ENCODE measurements around the gene CD52.

The CD52 gene

GRCh38 chr1:26357121-26357602 is 39.4 kb downstream of the CD52 start:
- DNase-seq (ENCODE audit: low read depth) = no peak

- peak; percentile 45 for DNase-seq (ENCODE audit: low read depth)
Measured at GRCh38 chr1:26358411-26359384, 40.9 kb downstream of the CD52 start.

GRCh38 chr1:26359981-26360806 is 42.4 kb downstream of the CD52 start:
- DNase-seq (ENCODE audit: low read depth) = peak; percentile 36

GRCh38 chr1:26360807-26361604 is 43.2 kb downstream of the CD52 start:
- DNase-seq (ENCODE audit: low read depth) = no peak

- DNase-seq (ENCODE audit: low read depth) = no peak
Measured at GRCh38 chr1:26361605-26362122, 43.9 kb downstream of the CD52 start.

- DNase-seq (ENCODE audit: low read depth) = no peak
Measured at GRCh38 chr1:26362331-26362730, 44.6 kb downstream of the CD52 start.

GRCh38 chr1:26363549-26364448 is 46.0 kb downstream of the CD52 start:
- DNase-seq (ENCODE audit: low read depth) = peak; percentile 64

- DNase-seq (ENCODE audit: low read depth) = no peak
Measured at GRCh38 chr1:26364956-26365355, 47.2 kb downstream of the CD52 start.

- no peak for DNase-seq (ENCODE audit: low read depth)
Measured at GRCh38 chr1:26367441-26367840, 49.7 kb downstream of the CD52 start.

- no peak for DNase-seq (ENCODE audit: low read depth)
Measured at GRCh38 chr1:26368006-26368405, 50.2 kb downstream of the CD52 start.

- DNase-seq (ENCODE audit: low read depth) = no peak
Measured at GRCh38 chr1:26368486-26368885, 50.7 kb downstream of the CD52 start.
